ENCODE results near the gene TOB1.
"Not testable (repeated sequence)": the region's sequence is repeated elsewhere in the genome, so short reads cannot be mapped to it uniquely, and the experiment has no call there.

The TOB1 gene

GRCh38 chr17:50898369-50899004 is 32.3 kb upstream of the TOB1 start:
- DNase-seq (ENCODE audit: low read depth in 2 of 2): no peak

DNA sequence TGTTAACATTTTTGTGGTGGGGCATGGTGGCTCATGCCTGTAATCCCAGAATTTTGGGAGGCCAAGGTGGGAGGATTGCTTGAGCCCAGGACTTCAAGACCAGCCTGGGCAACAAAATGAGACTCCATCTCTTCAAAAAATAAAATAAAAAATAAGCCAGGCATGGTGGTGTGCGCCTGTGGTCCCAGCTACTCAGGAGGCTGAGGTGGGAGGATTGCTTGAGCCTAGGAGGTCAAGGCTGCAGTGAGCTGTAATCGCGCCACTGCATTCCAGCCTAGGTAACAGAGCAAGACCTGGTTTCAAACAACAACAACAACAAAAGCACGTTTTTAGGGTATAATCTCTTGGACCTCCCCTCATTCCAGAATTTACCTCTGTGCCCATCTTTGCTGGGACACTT is 28.4 kb upstream of the TOB1 start:
- DNase-seq (ENCODE audit: low read depth in 2 of 2): not testable (repeated sequence)

DNA sequence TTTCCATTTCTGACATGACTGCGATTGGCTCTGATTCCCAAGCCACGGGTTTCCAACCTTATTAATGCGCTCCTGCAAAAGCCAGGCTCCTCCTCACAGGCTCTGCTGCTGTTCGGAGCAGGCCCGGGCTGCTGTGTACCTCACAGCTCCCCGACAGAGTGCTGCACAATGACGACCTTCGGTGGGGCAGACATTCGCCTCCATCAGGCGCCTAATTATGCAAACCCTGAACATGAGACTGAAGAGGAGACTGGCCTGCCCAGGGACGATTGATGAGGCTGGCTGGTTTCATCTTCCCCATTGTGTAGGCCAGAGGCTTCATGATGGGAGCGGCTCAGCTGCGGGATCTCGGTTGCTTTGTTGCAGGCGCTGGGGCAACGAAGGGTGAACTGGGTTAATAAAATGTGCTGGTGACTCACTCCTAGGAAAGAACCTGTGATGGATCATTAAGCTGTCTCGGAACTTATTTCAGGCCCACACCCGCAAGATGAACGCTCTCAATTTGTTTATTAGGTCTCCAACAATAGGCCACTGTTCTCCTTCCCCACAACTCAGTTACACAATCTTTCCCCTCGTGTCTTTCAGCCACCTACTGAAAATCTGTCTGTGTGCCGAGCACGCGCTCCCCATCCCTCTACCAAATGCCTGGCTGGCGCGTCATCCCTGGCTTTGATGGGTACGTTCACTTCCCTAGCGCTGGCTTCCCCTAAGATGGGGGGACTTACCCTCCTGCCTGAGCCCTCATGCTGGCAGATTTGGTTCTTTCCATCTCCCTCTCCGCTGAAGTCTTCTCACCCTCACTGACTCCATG is 27.2 kb upstream of the TOB1 start:
- no peak for DNase-seq (ENCODE audit: low read depth in 2 of 2)

GRCh38 chr17:50892101-50892776 is 26.1 kb upstream of the TOB1 start:
- DNase-seq (ENCODE audit: low read depth in 2 of 2): no peak

GRCh38 chr17:50891577-50891989 is 25.4 kb upstream of the TOB1 start:
- no peak for DNase-seq (ENCODE audit: low read depth in 2 of 2)

DNA sequence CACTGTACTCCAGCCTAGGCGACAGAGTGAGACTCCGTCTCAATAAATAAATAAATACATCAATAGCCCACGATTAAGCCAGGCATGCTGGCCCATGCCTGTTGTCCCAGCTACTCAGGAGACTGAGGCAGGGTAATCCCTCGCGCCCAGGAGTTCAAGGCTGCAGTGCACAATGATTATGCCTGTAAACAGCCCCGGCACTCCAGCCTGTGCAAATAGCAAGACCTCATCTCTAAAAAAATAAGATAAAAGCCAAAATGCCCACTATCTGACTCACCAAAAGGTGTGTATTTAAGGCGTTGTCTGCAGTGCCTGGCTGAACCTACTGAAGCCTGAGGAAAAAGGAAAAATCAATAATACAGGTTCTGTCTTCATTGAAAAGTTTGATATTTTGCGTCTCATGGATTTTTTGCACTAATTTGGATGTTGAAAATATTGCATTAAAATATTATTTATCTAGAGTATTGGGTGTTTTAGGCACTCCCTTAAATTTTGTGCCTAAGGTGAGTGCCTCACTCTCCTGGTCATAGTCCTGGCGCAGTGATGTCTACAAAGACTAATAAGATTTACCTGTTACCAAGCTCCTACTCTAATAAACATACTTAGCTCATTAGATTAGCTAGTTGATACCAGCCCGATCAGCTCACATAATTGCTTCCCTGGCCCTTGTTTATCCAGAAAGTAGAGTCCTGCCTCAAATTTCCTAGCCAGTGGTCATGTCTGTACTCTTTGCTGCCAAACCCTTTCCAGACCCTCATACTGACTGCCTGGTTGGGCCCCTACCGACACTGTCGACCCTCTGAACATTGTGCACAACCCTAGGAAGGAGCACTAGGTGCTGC is 24.7 kb upstream of the TOB1 start:
- DNase-seq (ENCODE audit: low read depth in 2 of 2): no peak

GRCh38 chr17:50889528-50890118 is 23.5 kb upstream of the TOB1 start:
- no peak for DNase-seq (ENCODE audit: low read depth in 2 of 2)

- no peak for DNase-seq (ENCODE audit: low read depth in 2 of 2)
Measured at GRCh38 chr17:50887705-50888245, 21.6 kb upstream of the TOB1 start.

GRCh38 chr17:50884439-50885311 is 18.5 kb upstream of the TOB1 start:
- DNase-seq (ENCODE audit: low read depth in 2 of 2): no peak

GRCh38 chr17:50883850-50884438 is 17.8 kb upstream of the TOB1 start:
- no peak for DNase-seq (ENCODE audit: low read depth in 2 of 2)

GRCh38 chr17:50882851-50883250 is 16.7 kb upstream of the TOB1 start:
- no peak for DNase-seq (ENCODE audit: low read depth in 2 of 2)

DNA sequence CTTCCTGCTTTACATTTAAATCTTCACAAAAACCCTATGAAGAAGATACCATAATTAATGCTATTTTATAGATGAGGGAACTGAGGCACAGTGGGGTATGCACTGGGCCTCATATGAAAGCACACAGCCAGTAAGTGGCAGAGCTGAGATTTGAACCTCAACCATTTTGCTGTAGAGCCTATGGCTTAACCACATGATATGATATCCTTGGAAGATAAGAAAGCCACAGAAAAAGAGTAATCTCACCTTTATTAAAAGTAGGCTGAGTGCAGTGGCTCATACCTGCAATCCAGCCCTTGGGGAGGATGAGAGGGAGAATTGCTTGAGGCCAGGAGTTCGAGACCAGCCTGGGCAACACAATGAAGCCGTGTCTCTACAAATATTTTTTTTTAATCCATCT is 15.0 kb upstream of the TOB1 start:
- no peak for DNase-seq (ENCODE audit: low read depth in 2 of 2)

DNA sequence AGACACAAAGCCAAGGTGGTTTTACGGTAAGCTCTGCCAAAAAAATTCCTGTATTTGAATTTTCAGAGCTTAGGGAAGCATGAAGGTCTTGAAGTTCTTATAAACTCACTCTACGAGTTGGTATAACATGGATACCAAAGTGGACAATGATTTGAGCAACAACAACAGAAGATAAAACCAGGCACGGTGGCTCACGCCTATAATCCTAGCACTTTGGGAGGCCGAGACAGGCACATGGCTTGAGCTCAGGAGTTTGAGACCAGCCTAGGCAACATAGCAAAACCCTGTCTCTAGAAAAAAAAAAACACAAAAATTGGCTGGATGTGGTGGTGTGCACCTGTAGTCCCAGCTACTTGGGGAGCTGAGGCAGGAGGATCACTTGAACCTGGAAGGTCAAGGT is 12.9 kb upstream of the TOB1 start:
- no peak for DNase-seq (ENCODE audit: low read depth in 2 of 2)

GRCh38 chr17:50877838-50878237 is 11.7 kb upstream of the TOB1 start:
- no peak for DNase-seq (ENCODE audit: low read depth in 2 of 2)

GRCh38 chr17:50877042-50877441 is 10.9 kb upstream of the TOB1 start:
- not testable (repeated sequence) for DNase-seq (ENCODE audit: low read depth in 2 of 2)

GRCh38 chr17:50875074-50875473 is 8.9 kb upstream of the TOB1 start:
- DNase-seq (ENCODE audit: low read depth in 2 of 2): no peak

DNA sequence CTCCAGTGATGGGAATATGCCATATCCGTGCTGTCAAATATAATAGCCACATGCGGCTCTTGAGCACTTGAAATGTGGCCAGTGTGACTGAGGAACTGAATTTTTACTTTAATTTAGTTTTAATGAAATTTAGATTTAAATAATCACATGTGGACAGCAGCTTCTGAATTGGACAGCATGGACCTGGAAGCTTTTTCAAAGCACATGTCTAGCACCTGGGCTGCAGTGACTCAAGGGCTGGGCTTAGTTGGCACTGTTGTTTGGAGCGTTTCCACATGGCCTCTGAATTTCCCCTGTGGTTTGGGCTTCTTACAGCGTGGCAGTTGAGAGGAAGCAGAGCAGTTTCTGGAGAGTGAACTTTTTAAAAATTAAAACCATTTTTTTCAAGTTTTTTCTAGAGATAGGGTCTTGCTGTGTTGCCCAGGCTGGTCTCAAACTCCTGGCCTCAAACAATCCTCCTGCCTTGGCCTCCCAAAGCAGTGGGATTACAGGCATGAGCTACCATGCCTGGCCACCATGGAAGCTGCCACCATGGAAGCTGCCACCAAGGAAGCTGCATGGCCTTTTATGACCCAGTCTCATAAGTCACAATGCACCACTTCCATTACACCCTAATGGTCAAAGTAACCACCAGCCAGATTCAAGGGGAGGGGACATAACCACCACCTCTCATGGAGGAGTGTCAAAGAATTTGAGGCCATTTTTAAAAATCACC is 6.7 kb upstream of the TOB1 start:
- DNase-seq (ENCODE audit: low read depth in 2 of 2): peak; percentile 24 to 29

DNA sequence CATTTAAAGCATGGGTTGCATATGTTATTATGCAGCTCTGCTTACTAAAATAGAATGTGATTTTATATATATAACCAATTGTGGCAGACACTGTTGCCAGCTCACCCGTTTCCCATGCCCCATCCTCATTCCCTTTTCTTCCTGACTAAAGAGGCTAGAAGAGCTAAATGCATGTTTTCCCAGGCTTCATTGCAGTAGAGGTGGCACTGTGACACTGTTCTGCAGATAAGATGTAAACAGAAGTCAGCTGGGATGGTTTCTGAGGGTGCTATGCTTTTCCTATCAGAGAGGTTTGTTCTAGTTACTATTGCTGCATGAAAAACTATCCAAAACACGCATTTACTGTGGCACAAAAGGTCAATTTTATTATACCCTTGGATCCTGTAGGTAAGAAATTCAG is 5.7 kb upstream of the TOB1 start:
- DNase-seq (ENCODE audit: low read depth in 2 of 2): no peak

DNA sequence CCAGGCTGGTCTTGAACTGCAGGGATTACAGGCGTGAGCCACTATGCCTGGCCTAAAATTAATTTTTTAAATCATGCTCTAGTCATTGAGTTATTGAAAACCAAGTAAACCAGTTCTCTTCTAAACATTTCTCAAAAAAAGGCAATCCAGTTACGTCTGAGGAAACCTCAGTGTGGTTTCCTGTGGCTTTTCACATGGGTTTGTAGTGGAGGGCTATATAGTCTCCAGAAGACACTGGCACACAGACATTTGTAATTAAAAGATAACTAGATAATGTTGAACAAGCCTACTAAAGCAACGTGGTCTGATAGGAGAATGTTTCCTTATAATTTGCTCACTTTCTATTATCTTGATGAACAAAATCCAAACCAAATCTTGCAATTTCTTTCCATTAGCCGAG is 5.2 kb upstream of the TOB1 start:
- no peak for DNase-seq (ENCODE audit: low read depth in 2 of 2)

Data from stimulated activated CD8-positive, alpha-beta memory T cell treated with anti-CD3 and anti-CD28 coated beads, Interleukin-2, amount 100 ng/mL, for 48 hours (primary cell).